Heart left ventricle (tissue), 16 donors: ENCODE measurements around the gene MAPKAP1. TPM values are rescaled to one million over a fixed set of nuclear protein-coding genes. Genes with fewer than 3 reads are reported as not detected.

Experiments
- ATAC-seq, 4 donors: fragments of 200-7000 bp; cut with Tn5 transposase; one replicate each; pipeline ENCODE4 v1.9.1; 2020 to 2022; ENCODE audit warnings: moderate library complexity in 4 of 4, mild to moderate bottlenecking in 3 of 4, moderate number of reproducible peaks in 1 of 4
- DNase-seq, 5 donors: peaks; one replicate each; pipeline ENCODE4 v3.0.0-alpha.2; 2020
- H3K27ac ChIP-seq, 12 donors: fragments of 200-600 bp; sonication (generic) in 4 of 12; one replicate each; pipeline versions ENCODE4 v1.5.0 to v1.8.0; 2016 to 2022; ENCODE audit warnings: mild to moderate bottlenecking in 2 of 12
- H3K27me3 ChIP-seq, 9 donors: fragments of 200-600 bp; sonication (generic) in 2 of 9; one replicate each; pipeline versions ENCODE4 v1.5.1 to v1.8.0; 2016 to 2022; ENCODE audit warnings: mild to moderate bottlenecking in 3 of 9
- H3K36me3 ChIP-seq, 9 donors: fragments of 200-600 bp; sonication (generic) in 2 of 9; one replicate each; pipeline versions ENCODE4 v1.5.0 to v1.8.0; 2018 to 2022; ENCODE audit warnings: mild to moderate bottlenecking in 2 of 9
- H3K4me1 ChIP-seq, 12 donors: fragments of 200-600 bp; sonication (generic) in 4 of 12; one replicate each; pipeline versions ENCODE4 v1.5.0 to v1.8.0; 2016 to 2022; ENCODE audit warnings: mild to moderate bottlenecking in 3 of 12
- H3K4me3 ChIP-seq, 12 donors: fragments of 200-600 bp; sonication (generic) in 4 of 12; one replicate each; pipeline versions ENCODE4 v1.5.0 to v1.8.0; 2017 to 2022; ENCODE audit warnings: mild to moderate bottlenecking in 9 of 12, moderate library complexity in 4 of 12
- H3K9me3 ChIP-seq, 12 donors: fragments of 200-600 bp; sonication (generic) in 4 of 12; one replicate each; pipeline versions ENCODE4 v1.5.0 to v1.8.0; 2016 to 2022; ENCODE audit warnings: mild to moderate bottlenecking in 1 of 12
- CTCF ChIP-seq, 12 donors: fragments of 200-600 bp; sonication (generic) in 4 of 12; IDR thresholded peaks; one replicate each; pipeline versions ENCODE4 v1.5.0 to v1.8.0; 2018 to 2022; ENCODE audit warnings: antibody characterized with exemption in 12 of 12, mild to moderate bottlenecking in 5 of 12
- POLR2A ChIP-seq, 2 donors: fragments of 450-650 bp; IDR thresholded peaks; one replicate each; pipeline ENCODE4 v1.6.1; 2017; ENCODE audit warnings: antibody characterized with exemption in 2 of 2, mild to moderate bottlenecking in 2 of 2, moderate library complexity in 2 of 2
- WGBS, 4 donors: extraction: QIAGEN DNeasy Blood & Tissue Kit in 2 of 4; methylation state at CpG; one replicate each; pipeline versions ENCODE4 v1.1.5 to v1.1.7; 2013 to 2018; 5-methylcytosine and 5-hydroxymethylcytosine counted together
- intact Hi-C, 10 donors: fragments of 100-400 bp; cut with DNase I; formaldehyde crosslinking; loops; one replicate each; pipeline versions ENCODE4 v1.11.1 to v1.14.2; 2022
- polyA plus RNA-seq, 2 donors: library from polyadenylated mRNA; stranded (reverse); fragments of 200-250 nt; gene quantifications; one replicate each; pipeline ENCODE4 v1.2.3, GENCODE V29; 2013
- total RNA-seq, 9 donors: library from RNA; depleted of rRNA in 2 of 9; stranded (reverse); fragments of >200 nt in 2 of 9; fragmentation: NEBNext Ultra II Directional in 3 of 9; extraction: Animal tissue kit (Norgen Biotek cat#: 25700) in 3 of 9; gene quantifications; one replicate each; pipeline versions ENCODE4 v1.1.0 to v1.2.4, GENCODE V29; 2016 to 2023
- donor health status: ischemic (EF 13 %, LVEDD 7.1; RV severe dilation, severe dysfunction).
- donor health status: healthy with polysubstance abuse.
- donor health status: DM: no; HTN: yes; CAD: no.
- donor health status: DM: no; HTN: no; CAD: no.
- donor health status: ischemic (EF 25% LVEDD 6.9; RV normal size, moderate dysfunction).
- donor health status: ischemic (EF 25% LVEDD 5.7; RV mildly dilated, moderate dysfunction).
- donor health status: healthy.
- donor health status: DM: yes; HTN: yes; CAD: no.
- donor health status: ischemic (EF 35%, LVEDD 5.7; RV mildly dilated, moderate dysfunction).
- donor health status: nonischemic (EF 11% LVEDD 7.7; RV severe dilation, severe dysfunction).
- donor health status: DM: yes; HTN: yes; CAD: no.
- donor health status: PGD.
- donor health status: ischemic (EF 29% LVEDD 5.4; RV normal size, mild dysfunction).
- donor health status: nonischemic (EF 23%, LVEDD 6.1; RV moderate dilation, normal function).

Gene MAPKAP1
- total and polyA plus RNA-seq, 11 donors, result 76.2 to 145 (median 124) TPM

- ATAC-seq (no peak), DNase-seq (no peak)
- TF ChIP-seq CTCF (IDR thresholded peaks at IDR 0.05) (no peak), POLR2A (IDR thresholded peaks at IDR 0.05) (no peak)
- Histone ChIP-seq H3K4me3 (no peak overlapping the region), H3K4me1 (peaks cover 0 to 14% (median 5%) of the 10 kb centered on the region in 12 donors), H3K9me3 (no peaks in the 10 kb centered on the region), H3K27ac (no peak overlapping the region), H3K27me3 (no peaks in the 10 kb centered on the region), H3K36me3 (peaks cover 0 to 11% (median 5%) of the 10 kb centered on the region in 9 donors)
- WGBS, 4 donors, result 44 to 52% (median 50%) methylated on average over 4 of the region's 4 CpGs
- intact Hi-C loops, result loop anchor here in 3 of 10 donors (5.0 to 10.0 kb wide), 3 partner anchors 76 to 666 kb away; no protein-coding TSS in a partner anchor
Measured at GRCh38 chr9:125561509-125562148, 145.4 kb downstream of the MAPKAP1 start.

- intact Hi-C loops, result loop anchor here (2.0 to 10.0 kb wide), 11 partner anchors 67 to 669 kb away; partner anchors contain the start of gene PBX3 (in 3 of the 10)
- ATAC-seq, result no peak
- Histone ChIP-seq H3K4me3 (no peak overlapping the region), H3K4me1 (peaks cover 0 to 26% (median 5%) of the 10 kb centered on the region in 12 donors), H3K27ac (no peak overlapping the region), H3K9me3 (no peaks in the 10 kb centered on the region), H3K36me3 (peaks cover 0 to 11% (median 5%) of the 10 kb centered on the region in 9 donors), H3K27me3 (no peaks in the 10 kb centered on the region)
- TF ChIP-seq CTCF (IDR thresholded peaks at IDR 0.05) (no peak), POLR2A (IDR thresholded peaks at IDR 0.05) (no peak)
- no peak for DNase-seq
- 80 to 90% (median 87%) methylated on average over 2 of the region's 2 CpGs for WGBS, 4 donors
Measured at GRCh38 chr9:125559894-125560293, 147.1 kb downstream of the MAPKAP1 start.

- TF ChIP-seq POLR2A (IDR thresholded peaks at IDR 0.05) (no peak), CTCF (IDR thresholded peaks at IDR 0.05) (no peak)
- ATAC-seq, result peak in 3 of 4 donors; percentile 38 to 84 (median 51)
- peaks cover 0 to 11% (median 5%) of the 10 kb centered on the region in 9 donors for H3K36me3 ChIP-seq
- no peaks in the 10 kb centered on the region for H3K27me3 ChIP-seq
- 68 to 87% (median 82%) methylated on average over 6 of the region's 6 CpGs for WGBS, 4 donors
- peaks cover 0 to 26% (median 5%) of the 10 kb centered on the region in 12 donors for H3K4me1 ChIP-seq
- no peaks in the 10 kb centered on the region for H3K9me3 ChIP-seq
- DNase-seq, result no peak
- H3K4me3 ChIP-seq, result no peak overlapping the region
- intact Hi-C loops, result loop anchor here in 8 of 10 donors (2.0 to 10.0 kb wide), 10 partner anchors 68 to 670 kb away; partner anchors contain the start of gene PBX3 (in 3 of the 8)
- H3K27ac ChIP-seq, result peak overlapping the region in 2 of 12 donors; percentile 18 to 37
Measured at GRCh38 chr9:125559194-125559593, 147.8 kb downstream of the MAPKAP1 start.

- H3K36me3 ChIP-seq, result peaks cover 0 to 11% (median 5%) of the 10 kb centered on the region in 9 donors
- peaks cover 0 to 26% (median 5%) of the 10 kb centered on the region in 12 donors for H3K4me1 ChIP-seq
- ATAC-seq (peak in 3 of 4 donors; percentile 65 to 83 (median 82)), DNase-seq (peak in 4 of 5 donors; percentile 57 to 60 (median 58))
- H3K27ac ChIP-seq, result peak overlapping the region in 3 of 12 donors; percentile 18 to 37 (median 20)
- no peaks in the 10 kb centered on the region for H3K9me3 ChIP-seq
- 46 to 51% (median 49%) methylated on average over 2 of the region's 2 CpGs for WGBS, 4 donors
- H3K4me3 ChIP-seq, result no peak overlapping the region
- intact Hi-C loops, result loop anchor here in 8 of 10 donors (2.0 to 10.0 kb wide), 10 partner anchors 69 to 670 kb away; partner anchors contain the start of gene PBX3 (in 3 of the 8)
- TF ChIP-seq CTCF (IDR thresholded peaks at IDR 0.05) (peak; percentile 67 to 86 (median 74)), POLR2A (IDR thresholded peaks at IDR 0.05) (no peak)
- H3K27me3 ChIP-seq, result no peaks in the 10 kb centered on the region
Measured at GRCh38 chr9:125558453-125559092, 148.4 kb downstream of the MAPKAP1 start.
